GM23338 (cell line): ENCODE measurements around the gene ZDHHC4.

Experiments used
- CREB1 ChIP-seq: fragments of 250-450 bp; sonication (Bioruptor Pico); IDR thresholded peaks from 2 replicates; pipeline ENCODE4 v1.5.0; 2020; ENCODE audit warnings: low read depth, mild to moderate bottlenecking, moderate library complexity
- EZH2 ChIP-seq: fragments of 200-600 bp; sonication (generic); IDR thresholded peaks from one replicate; pipeline ENCODE4 v1.8.0; 2017; ENCODE audit warnings: antibody characterized with exemption, mild to moderate bottlenecking, low read depth; ENCODE audit not compliant: unreplicated experiment
- EZH2phosphoT487 ChIP-seq: fragments of 200-600 bp; sonication (generic); IDR thresholded peaks from one replicate; pipeline ENCODE4 v1.8.1; 2018; ENCODE audit warnings: antibody characterized with exemption; ENCODE audit not compliant: unreplicated experiment
- JUNB ChIP-seq: IDR thresholded peaks from one replicate; pipeline ENCODE4 v1.6.1; 2016; ENCODE audit warnings: antibody characterized with exemption; ENCODE audit not compliant: unreplicated experiment
- POLR2AphosphoS5 ChIP-seq: IDR thresholded peaks from 2 replicates; pipeline ENCODE4 v1.6.1; 2016; ENCODE audit warnings: antibody characterized with exemption, low read depth
- ZNF114 ChIP-seq: fragments of 250-450 bp; sonication (Bioruptor Pico); IDR thresholded peaks from 2 replicates; pipeline ENCODE4 v1.5.0; 2020; ENCODE audit warnings: mild to moderate bottlenecking, moderate library complexity
- TF ChIP-seq, protein P1 (sequence below), 2 experiments: fragments of 200-600 bp in 1 of 2; sonication (generic) in 1 of 2; conservative IDR thresholded peaks; 2 replicates each; pipeline versions ENCODE4 v1.5.1 to v1.6.1; 2016 to 2017; ENCODE audit warnings: antibody characterized with exemption in 2 of 2, low read depth in 2 of 2, mild to moderate bottlenecking in 2 of 2, moderate library complexity in 1 of 2
- TF ChIP-seq, protein P2 (sequence below): IDR thresholded peaks from one replicate; pipeline ENCODE4 v1.6.1; 2018; ENCODE audit warnings: antibody characterized with exemption; ENCODE audit not compliant: unreplicated experiment

DNA sequence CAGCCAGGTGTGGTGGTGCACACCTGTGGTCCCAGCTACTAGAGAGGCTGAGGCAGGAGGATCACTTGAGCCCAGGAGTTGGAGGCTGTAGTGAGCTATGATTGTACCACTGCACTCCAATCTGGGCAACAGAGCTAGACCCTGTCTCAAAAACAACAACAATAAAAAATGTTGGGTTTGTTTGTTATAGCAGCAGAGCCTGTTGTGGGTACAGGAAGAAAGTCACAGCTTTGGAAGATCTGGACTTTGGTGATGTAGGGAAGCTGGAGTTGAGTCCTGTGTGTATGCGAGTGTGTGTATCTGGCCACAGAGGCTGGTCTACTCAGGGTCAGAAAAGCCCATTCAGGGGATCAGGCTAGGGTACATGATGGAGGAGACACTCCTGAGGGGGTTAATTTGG lies 29.9 kb upstream of the ZDHHC4 start:
- TF ChIP-seq, protein P1, sequence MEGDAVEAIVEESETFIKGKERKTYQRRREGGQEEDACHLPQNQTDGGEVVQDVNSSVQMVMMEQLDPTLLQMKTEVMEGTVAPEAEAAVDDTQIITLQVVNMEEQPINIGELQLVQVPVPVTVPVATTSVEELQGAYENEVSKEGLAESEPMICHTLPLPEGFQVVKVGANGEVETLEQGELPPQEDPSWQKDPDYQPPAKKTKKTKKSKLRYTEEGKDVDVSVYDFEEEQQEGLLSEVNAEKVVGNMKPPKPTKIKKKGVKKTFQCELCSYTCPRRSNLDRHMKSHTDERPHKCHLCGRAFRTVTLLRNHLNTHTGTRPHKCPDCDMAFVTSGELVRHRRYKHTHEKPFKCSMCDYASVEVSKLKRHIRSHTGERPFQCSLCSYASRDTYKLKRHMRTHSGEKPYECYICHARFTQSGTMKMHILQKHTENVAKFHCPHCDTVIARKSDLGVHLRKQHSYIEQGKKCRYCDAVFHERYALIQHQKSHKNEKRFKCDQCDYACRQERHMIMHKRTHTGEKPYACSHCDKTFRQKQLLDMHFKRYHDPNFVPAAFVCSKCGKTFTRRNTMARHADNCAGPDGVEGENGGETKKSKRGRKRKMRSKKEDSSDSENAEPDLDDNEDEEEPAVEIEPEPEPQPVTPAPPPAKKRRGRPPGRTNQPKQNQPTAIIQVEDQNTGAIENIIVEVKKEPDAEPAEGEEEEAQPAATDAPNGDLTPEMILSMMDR (conservative IDR thresholded peaks at IDR 0.05; ENCODE audit: low read depth in 2 of 2): no peak
- no peak for TF ChIP-seq CREB1 (CRISPR knock-in tag)
- no peak for TF ChIP-seq POLR2AphosphoS5
- no peak for TF ChIP-seq ZNF114 (CRISPR knock-in tag)
- TF ChIP-seq EZH2phosphoT487: no peak
- no peak for TF ChIP-seq EZH2
- TF ChIP-seq, protein P2, sequence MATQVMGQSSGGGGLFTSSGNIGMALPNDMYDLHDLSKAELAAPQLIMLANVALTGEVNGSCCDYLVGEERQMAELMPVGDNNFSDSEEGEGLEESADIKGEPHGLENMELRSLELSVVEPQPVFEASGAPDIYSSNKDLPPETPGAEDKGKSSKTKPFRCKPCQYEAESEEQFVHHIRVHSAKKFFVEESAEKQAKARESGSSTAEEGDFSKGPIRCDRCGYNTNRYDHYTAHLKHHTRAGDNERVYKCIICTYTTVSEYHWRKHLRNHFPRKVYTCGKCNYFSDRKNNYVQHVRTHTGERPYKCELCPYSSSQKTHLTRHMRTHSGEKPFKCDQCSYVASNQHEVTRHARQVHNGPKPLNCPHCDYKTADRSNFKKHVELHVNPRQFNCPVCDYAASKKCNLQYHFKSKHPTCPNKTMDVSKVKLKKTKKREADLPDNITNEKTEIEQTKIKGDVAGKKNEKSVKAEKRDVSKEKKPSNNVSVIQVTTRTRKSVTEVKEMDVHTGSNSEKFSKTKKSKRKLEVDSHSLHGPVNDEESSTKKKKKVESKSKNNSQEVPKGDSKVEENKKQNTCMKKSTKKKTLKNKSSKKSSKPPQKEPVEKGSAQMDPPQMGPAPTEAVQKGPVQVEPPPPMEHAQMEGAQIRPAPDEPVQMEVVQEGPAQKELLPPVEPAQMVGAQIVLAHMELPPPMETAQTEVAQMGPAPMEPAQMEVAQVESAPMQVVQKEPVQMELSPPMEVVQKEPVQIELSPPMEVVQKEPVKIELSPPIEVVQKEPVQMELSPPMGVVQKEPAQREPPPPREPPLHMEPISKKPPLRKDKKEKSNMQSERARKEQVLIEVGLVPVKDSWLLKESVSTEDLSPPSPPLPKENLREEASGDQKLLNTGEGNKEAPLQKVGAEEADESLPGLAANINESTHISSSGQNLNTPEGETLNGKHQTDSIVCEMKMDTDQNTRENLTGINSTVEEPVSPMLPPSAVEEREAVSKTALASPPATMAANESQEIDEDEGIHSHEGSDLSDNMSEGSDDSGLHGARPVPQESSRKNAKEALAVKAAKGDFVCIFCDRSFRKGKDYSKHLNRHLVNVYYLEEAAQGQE: no peak
- TF ChIP-seq JUNB: no peak
